ENCODE data around the gene AK9.

Gene AK9

GRCh38 chr6:109451376-109451775 is 239.6 kb downstream of the AK9 start:
- peaks cover 52 to 56% of the 10 kb centered on the region in 2 experiments for H3K4me1 ChIP-seq (ENCODE audit: control insufficient read depth in 1 of 2, insufficient read depth in 1 of 2, low read depth in 1 of 2, low read length in 1 of 2)
- TF ChIP-seq CTCF (IDR thresholded peaks at IDR 0.05), result no peak
- peak overlapping the region; percentile 95 for H3K27ac ChIP-seq
- no peaks in the 10 kb centered on the region for H3K9me3 ChIP-seq
- peaks cover 75% of the 10 kb centered on the region for H3K36me3 ChIP-seq
- H3K4me3 ChIP-seq (ENCODE audit: low read depth in 1 of 2, low read length in 1 of 2), result no peak overlapping the region
- H3K27me3 ChIP-seq, result no peaks in the 10 kb centered on the region

GRCh38 chr6:109450801-109451200 is 240.2 kb downstream of the AK9 start:
- no peak for TF ChIP-seq CTCF (IDR thresholded peaks at IDR 0.05)
- H3K36me3 ChIP-seq, result peaks cover 81% of the 10 kb centered on the region
- no peaks in the 10 kb centered on the region for H3K27me3 ChIP-seq
- H3K4me3 ChIP-seq (ENCODE audit: low read depth in 1 of 2, low read length in 1 of 2), result no peak overlapping the region
- peaks cover 48 to 50% of the 10 kb centered on the region in 2 experiments for H3K4me1 ChIP-seq (ENCODE audit: control insufficient read depth in 1 of 2, insufficient read depth in 1 of 2, low read depth in 1 of 2, low read length in 1 of 2)
- H3K9me3 ChIP-seq, result no peaks in the 10 kb centered on the region
- no peak overlapping the region for H3K27ac ChIP-seq

GRCh38 chr6:109449795-109450673 is 241.0 kb downstream of the AK9 start:
- Histone ChIP-seq H3K27ac (peak overlapping the region; percentile 20), H3K4me1 (ENCODE audit: control insufficient read depth in 1 of 2, insufficient read depth in 1 of 2, low read depth in 1 of 2, low read length in 1 of 2) (peaks cover 48 to 49% of the 10 kb centered on the region in 2 experiments)

DNA sequence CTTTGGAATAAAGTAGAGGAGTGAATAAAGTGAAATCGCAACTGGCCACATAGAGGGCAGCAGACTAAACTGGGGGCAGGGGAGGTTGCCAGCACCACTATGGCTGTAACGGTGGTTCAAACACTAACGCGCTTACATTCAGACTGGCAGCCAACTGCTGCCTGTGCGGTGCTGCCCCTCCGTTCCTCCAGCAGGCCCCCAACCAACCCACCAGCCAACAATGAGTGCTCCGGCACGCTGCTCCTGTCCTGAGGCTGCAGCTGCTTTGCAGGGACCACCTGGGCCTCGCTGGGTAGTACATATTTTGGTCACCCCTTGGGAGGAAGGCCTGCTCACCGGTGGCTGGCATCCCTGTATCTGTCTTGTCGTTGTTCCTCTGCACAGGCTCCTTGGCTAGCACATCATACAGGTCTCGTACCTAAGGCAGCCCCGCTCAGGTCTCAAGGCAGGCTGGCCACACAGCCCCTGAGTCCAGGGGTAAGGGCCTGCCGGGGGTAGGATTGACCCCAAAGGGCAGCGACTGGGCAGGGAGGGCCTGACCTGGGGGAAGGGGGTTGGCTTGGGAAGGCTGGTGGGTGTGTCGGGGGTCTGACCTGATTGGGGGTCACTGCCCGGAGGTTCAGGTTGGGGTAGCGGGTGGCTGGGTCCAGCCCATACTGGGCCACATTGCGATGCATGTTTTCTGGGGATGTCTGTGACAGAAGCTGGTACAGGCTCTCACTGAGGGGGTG is 241.8 kb downstream of the AK9 start:
- TF ChIP-seq CTCF (IDR thresholded peaks at IDR 0.05), result no peak
- Histone ChIP-seq H3K9me3 (no peaks in the 10 kb centered on the region), H3K27me3 (no peaks in the 10 kb centered on the region), H3K4me1 (ENCODE audit: control insufficient read depth in 1 of 2, insufficient read depth in 1 of 2, low read depth in 1 of 2, low read length in 1 of 2) (peaks cover 42 to 43% of the 10 kb centered on the region in 2 experiments), H3K36me3 (peaks cover 96% of the 10 kb centered on the region), H3K27ac (peak overlapping the region; percentile 43), H3K4me3 (ENCODE audit: low read depth in 1 of 2, low read length in 1 of 2) (no peak overlapping the region)

More at GRCh38 chr6:109449795-109450673, 241.0 kb downstream of the AK9 start:
- Histone ChIP-seq H3K4me3 (ENCODE audit: low read depth in 1 of 2, low read length in 1 of 2) (no peak overlapping the region), H3K9me3 (no peaks in the 10 kb centered on the region), H3K36me3 (peaks cover 88% of the 10 kb centered on the region), H3K27me3 (no peaks in the 10 kb centered on the region)
- TF ChIP-seq CTCF (IDR thresholded peaks at IDR 0.05), result no peak

GRCh38 chr6:109448615-109449014 is 242.4 kb downstream of the AK9 start:
- no peak for TF ChIP-seq CTCF (IDR thresholded peaks at IDR 0.05)
- Histone ChIP-seq H3K27ac (peak overlapping the region; percentile 43), H3K9me3 (no peaks in the 10 kb centered on the region), H3K4me3 (ENCODE audit: low read depth in 1 of 2, low read length in 1 of 2) (no peak overlapping the region), H3K36me3 (peaks cover 99% of the 10 kb centered on the region), H3K27me3 (no peaks in the 10 kb centered on the region), H3K4me1 (ENCODE audit: control insufficient read depth in 1 of 2, insufficient read depth in 1 of 2, low read depth in 1 of 2, low read length in 1 of 2) (peaks cover 36 to 37% of the 10 kb centered on the region in 2 experiments)

Measured in neutrophil (primary cell).